Measurements from ENCODE around the gene DRAM2.

DNA sequence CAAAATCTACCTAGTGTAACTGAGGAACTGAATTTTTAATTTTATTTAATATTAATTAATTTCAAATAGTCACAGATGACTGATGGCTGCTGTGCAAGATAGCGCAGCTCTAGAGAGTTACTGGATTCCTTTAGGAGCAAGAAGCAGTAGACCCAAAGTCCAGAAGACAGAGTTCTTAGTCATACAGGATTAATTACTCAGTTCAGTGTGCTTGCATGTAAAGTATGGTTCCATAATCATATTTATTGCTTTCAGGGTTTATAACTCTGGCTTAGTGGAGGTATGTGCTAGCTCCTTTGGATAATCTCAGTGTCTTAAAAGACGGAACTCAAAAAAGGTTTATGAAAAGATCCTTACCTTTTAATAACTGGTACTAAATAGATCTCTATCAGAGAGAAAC is 17.5 kb upstream of the DRAM2 start:
- no peak for TF ChIP-seq POLR2A (IDR thresholded peaks at IDR 0.05; ENCODE audit: low read depth)
- TF ChIP-seq, protein P1, sequence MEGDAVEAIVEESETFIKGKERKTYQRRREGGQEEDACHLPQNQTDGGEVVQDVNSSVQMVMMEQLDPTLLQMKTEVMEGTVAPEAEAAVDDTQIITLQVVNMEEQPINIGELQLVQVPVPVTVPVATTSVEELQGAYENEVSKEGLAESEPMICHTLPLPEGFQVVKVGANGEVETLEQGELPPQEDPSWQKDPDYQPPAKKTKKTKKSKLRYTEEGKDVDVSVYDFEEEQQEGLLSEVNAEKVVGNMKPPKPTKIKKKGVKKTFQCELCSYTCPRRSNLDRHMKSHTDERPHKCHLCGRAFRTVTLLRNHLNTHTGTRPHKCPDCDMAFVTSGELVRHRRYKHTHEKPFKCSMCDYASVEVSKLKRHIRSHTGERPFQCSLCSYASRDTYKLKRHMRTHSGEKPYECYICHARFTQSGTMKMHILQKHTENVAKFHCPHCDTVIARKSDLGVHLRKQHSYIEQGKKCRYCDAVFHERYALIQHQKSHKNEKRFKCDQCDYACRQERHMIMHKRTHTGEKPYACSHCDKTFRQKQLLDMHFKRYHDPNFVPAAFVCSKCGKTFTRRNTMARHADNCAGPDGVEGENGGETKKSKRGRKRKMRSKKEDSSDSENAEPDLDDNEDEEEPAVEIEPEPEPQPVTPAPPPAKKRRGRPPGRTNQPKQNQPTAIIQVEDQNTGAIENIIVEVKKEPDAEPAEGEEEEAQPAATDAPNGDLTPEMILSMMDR (IDR thresholded peaks at IDR 0.05) = no peak
